Endothelial cell of umbilical vein (primary cell): Measurements from ENCODE around the gene NMT1. TPM values are rescaled to one million over a fixed set of nuclear protein-coding genes. Genes with fewer than 3 reads are reported as not detected.

ENCODE experiments used
- BruUV-seq: library from RNA; stranded (reverse); fragments of 400-500 nt; replicated peaks from 2 replicates; lab custom pipeline; 2021; lab: Mats Ljungman, UMichigan
- CTCF ChIA-PET: fragments of 300-600, 350-600 bp; sonication (Branson Sonifier 250); formaldehyde crosslinking; loops from one replicate; lab custom pipeline; 2021; ENCODE audit warnings: antibody characterized with exemption, inconsistent platforms; lab: Charles Lee
- POLR2A ChIA-PET: fragments of 300-600, 350-600 bp; sonication (Branson Sonifier 250); formaldehyde crosslinking; loops from one replicate; lab custom pipeline; 2021; ENCODE audit warnings: antibody characterized with exemption, inconsistent platforms; lab: Charles Lee
- DNase-seq: peaks from one replicate; pipeline ENCODE4 v3.0.0-alpha.2; 2011; ENCODE audit warnings: low read depth, low spot score
- FAIRE-seq: peaks from 2 replicates; lab custom pipeline; 2011; peaks lifted over from hg19 to GRCh38; lab: Jason Lieb, UNC
- H2AFZ ChIP-seq: 2 replicates; pipeline ENCODE4 v1.6.0; 2012; ENCODE audit warnings: low read depth, low read length, control low read depth, inconsistent platforms
- H3K27ac ChIP-seq: 2 replicates; pipeline ENCODE4 v1.5.1; 2011; ENCODE audit warnings: low read depth, mild to moderate bottlenecking, control low read depth, low read length, moderate library complexity; ENCODE audit not compliant: insufficient read depth
- H3K27me3 ChIP-seq, 2 experiments: 2 replicates each; pipeline versions ENCODE4 v1.6.0 to v1.6.1; 2011; ENCODE audit warnings: low read length in 2 of 2, mixed read lengths in 1 of 2; ENCODE audit not compliant: control insufficient read depth in 2 of 2, insufficient read depth in 2 of 2
- H3K36me3 ChIP-seq, 2 experiments: 2 replicates in 1 of 2; 3 replicates in 1 of 2; pipeline ENCODE4 v1.5.1; 2011; ENCODE audit warnings: low read length in 2 of 2, mild to moderate bottlenecking in 1 of 2, moderate library complexity in 1 of 2; ENCODE audit not compliant: control insufficient read depth in 2 of 2, insufficient read depth in 2 of 2; ENCODE audit errors: extremely low read depth in 1 of 2
- H3K4me1 ChIP-seq: 3 replicates; pipeline ENCODE4 v1.5.1; 2011; ENCODE audit warnings: mild to moderate bottlenecking, low read length; ENCODE audit not compliant: control insufficient read depth, insufficient read depth; ENCODE audit errors: extremely low read depth
- H3K4me2 ChIP-seq: 2 replicates; pipeline ENCODE4 v1.6.1; 2011; ENCODE audit warnings: low read length, control low read depth, mixed read lengths; ENCODE audit not compliant: insufficient read depth
- H3K4me3 ChIP-seq, 3 experiments: fragments of 200-600 bp in 1 of 3; sonication (generic), shearing (Covaris generic) in 1 of 3; replicated peaks in 1 of 3; 2 replicates each; pipeline ENCODE4 v1.5.1; 2011 to 2016; ENCODE audit warnings: control low read depth in 3 of 3, low read length in 3 of 3, mild to moderate bottlenecking in 2 of 3, inconsistent platforms in 1 of 3, low read depth in 1 of 3, moderate library complexity in 1 of 3; ENCODE audit not compliant: insufficient read depth in 1 of 3
- H3K79me2 ChIP-seq: 2 replicates; pipeline ENCODE4 v1.6.0; 2012; ENCODE audit warnings: low read length, inconsistent platforms; ENCODE audit not compliant: control insufficient read depth, insufficient read depth
- H3K9ac ChIP-seq: replicated peaks from 2 replicates; pipeline ENCODE3; 2011; ENCODE audit warnings: low read length, control low read depth; ENCODE audit not compliant: insufficient read depth; ENCODE audit errors: extremely low read depth
- H3K9me1 ChIP-seq: replicated peaks from 3 replicates; pipeline ENCODE4 v1.6.0; 2011; ENCODE audit warnings: mild to moderate bottlenecking, low read length; ENCODE audit not compliant: control insufficient read depth, insufficient read depth; ENCODE audit errors: extremely low read depth
- H3K9me3 ChIP-seq: replicated peaks from 2 replicates; pipeline ENCODE4 v1.5.1; 2012; ENCODE audit warnings: low read length, inconsistent platforms; ENCODE audit not compliant: control insufficient read depth, insufficient read depth
- H4K20me1 ChIP-seq: replicated peaks from 2 replicates; pipeline ENCODE3; 2011; ENCODE audit warnings: mild to moderate bottlenecking, low read length; ENCODE audit not compliant: control insufficient read depth, insufficient read depth; ENCODE audit errors: extremely low read depth
- CTCF ChIP-seq, 2 donors: IDR thresholded peaks; 1 replicate in 1 of 2; 2 replicates in 1 of 2; pipeline ENCODE4 v1.5.1; 2011; ENCODE audit warnings: low read length in 2 of 2, mild to moderate bottlenecking in 2 of 2, moderate library complexity in 2 of 2, control low read depth in 1 of 2, inconsistent platforms in 1 of 2, low read depth in 1 of 2; ENCODE audit not compliant: insufficient read depth in 1 of 2; ENCODE audit errors: extremely low read depth in 1 of 2
- EZH2 ChIP-seq: IDR thresholded peaks from 2 replicates; pipeline ENCODE4 v1.6.1; 2012; ENCODE audit warnings: borderline replicate concordance, low read depth, mild to moderate bottlenecking, moderate library complexity, low read length, inconsistent platforms; ENCODE audit not compliant: severe bottlenecking
- FOS ChIP-seq: IDR thresholded peaks from 2 replicates; pipeline ENCODE4 v1.6.1; 2011; ENCODE audit warnings: mild to moderate bottlenecking, low read length, moderate library complexity, borderline replicate concordance; ENCODE audit not compliant: insufficient read depth
- GATA2 ChIP-seq: IDR thresholded peaks from 2 replicates; pipeline ENCODE4 v1.7.0; 2011; ENCODE audit warnings: low read depth, mild to moderate bottlenecking, moderate library complexity, mixed read lengths, low read length; ENCODE audit not compliant: insufficient read length, insufficient read depth
- JUN ChIP-seq: IDR thresholded peaks from 2 replicates; pipeline ENCODE4 v1.6.1; 2011; ENCODE audit warnings: borderline replicate concordance, low read depth; ENCODE audit not compliant: insufficient read length, insufficient read depth
- MYC ChIP-seq: IDR thresholded peaks from one replicate; pipeline ENCODE4 v1.6.1; 2011; ENCODE audit warnings: mild to moderate bottlenecking, low read depth, low read length
- POLR2A ChIP-seq: IDR thresholded peaks from 2 replicates; pipeline ENCODE4 v1.6.1; 2012; ENCODE audit warnings: low read depth, mild to moderate bottlenecking, control low read depth, low read length
- POLR2AphosphoS5 ChIP-seq: IDR thresholded peaks from 2 replicates; pipeline ENCODE4 v1.6.1; 2012; ENCODE audit warnings: low read depth, mild to moderate bottlenecking, control low read depth, low read length, moderate library complexity; ENCODE audit not compliant: insufficient read depth
- dilution Hi-C: fragments of 300-500 bp; cut with MboI; formaldehyde crosslinking; loops from one replicate; pipeline ENCODE4 v1.15.0; 2019; ENCODE audit warnings: low sequenced_read_pairs; ENCODE audit not compliant: extremely low pct_ligation_motif_present
- intact Hi-C: fragments of 100-400 bp; cut with micrococcal nuclease; formaldehyde crosslinking; loops from one replicate; pipeline ENCODE4 v1.10.0; 2022
- polyA plus RNA-seq, 4 experiments: library from polyadenylated mRNA; depleted of rRNA in 3 of 4; stranded (reverse) in 3 of 4; unstranded in 1 of 4; fragments of >200 nt; gene quantifications; 2 replicates each; pipeline versions ENCODE4 v1.2.1 to v1.2.3, GENCODE V29; 2011 to 2012; ENCODE audit warnings: missing spikeins in 1 of 4
- total RNA-seq: library from RNA; stranded (reverse); gene quantifications from 2 replicates; pipeline ENCODE4 v1.2.3, GENCODE V29; 2021
- TF ChIP-seq, protein P1 (sequence below): IDR thresholded peaks from 2 replicates; pipeline ENCODE4 v1.6.1; 2011; ENCODE audit not compliant: insufficient read depth, insufficient read length

Gene NMT1
- total and polyA plus RNA-seq, 2 donors (not counting 3 experiments of a cell fraction or from before 2014, with no cell fraction given) = 37.6 to 135 TPM

- Histone ChIP-seq H3K4me1 (peaks cover 9% of the 10 kb centered on the region), H3K4me3 (peak overlapping the region in 1 of 3 experiments; percentile 23)
- DNase-seq = no peak
Observed at GRCh38 chr17:45143767-45144198, 82.7 kb downstream of the NMT1 start.

DNA sequence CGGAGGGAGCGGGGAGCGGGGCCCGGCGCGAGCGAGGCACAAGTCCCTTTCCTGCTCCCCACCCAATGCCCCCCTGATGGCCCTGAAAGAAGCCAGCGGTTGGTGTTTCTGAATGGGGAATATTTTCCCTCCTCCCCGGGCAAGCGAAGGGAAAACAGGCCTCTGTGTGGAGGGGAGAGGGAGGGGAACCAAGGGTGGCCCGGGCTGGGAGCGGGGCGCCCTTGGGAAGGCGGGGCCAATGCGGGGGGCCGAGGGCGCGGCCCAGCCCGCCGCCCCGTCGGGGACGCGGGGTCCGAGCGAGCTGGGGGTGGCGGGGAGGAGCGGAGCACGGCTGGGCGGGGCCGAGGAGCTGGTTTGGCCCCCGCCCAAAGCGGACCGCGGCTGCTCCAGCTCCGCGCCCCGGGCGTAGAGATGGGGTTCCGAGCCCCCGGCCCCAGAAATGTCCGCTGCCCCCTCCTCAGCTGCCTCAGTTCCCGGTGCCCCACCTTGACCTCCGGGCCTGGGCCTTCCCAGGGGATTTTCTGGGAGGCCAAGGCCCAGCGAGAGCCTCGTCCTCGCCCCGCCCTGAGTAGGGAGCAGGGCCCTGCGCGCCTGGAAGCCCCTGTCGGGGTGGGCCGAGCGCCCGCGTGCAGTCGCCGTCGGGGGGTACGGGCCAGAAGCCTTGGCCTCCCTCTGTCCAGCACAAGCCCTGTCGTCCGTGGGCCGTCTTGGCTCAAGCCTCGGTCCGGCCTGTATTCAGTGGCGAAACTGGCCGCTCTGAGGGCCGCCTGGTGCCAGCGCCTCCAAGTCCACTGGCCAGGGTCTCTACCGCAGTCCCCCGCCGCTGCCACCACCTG, 83.3 kb downstream of the NMT1 start:
- CTCF ChIA-PET = interaction anchor here (2.5 to 10.4 kb wide), 2 partner anchors 8 to 53 kb away, joined by 9 to 393 read pairs; partner anchors contain the start of gene ACBD4
- no peak for DNase-seq
- H3K27ac ChIP-seq = no peak overlapping the region
- no peaks in the 10 kb centered on the region for H3K9me3 ChIP-seq
- intact Hi-C loops (loop anchor here (10.0 kb wide), 1 partner anchor 230 kb away; no protein-coding TSS in a partner anchor), dilution Hi-C loops (no loop called here)
- FAIRE-seq = no peak
- no peak overlapping the region for H3K4me2 ChIP-seq
- H3K27me3 ChIP-seq = no peaks in the 10 kb centered on the region
- POLR2A ChIA-PET = no interaction called here
- peaks cover 10% of the 10 kb centered on the region for H3K4me1 ChIP-seq
- H2AFZ ChIP-seq = peak overlapping the region; percentile 27
- peaks cover 8% of the 10 kb centered on the region for H3K79me2 ChIP-seq
- no TSS peak for BruUV-seq
- H3K9ac ChIP-seq = no peak overlapping the region
- TF ChIP-seq JUN = no peak
- TF ChIP-seq POLR2AphosphoS5 = peak; percentile 33
- TF ChIP-seq, protein P1, sequence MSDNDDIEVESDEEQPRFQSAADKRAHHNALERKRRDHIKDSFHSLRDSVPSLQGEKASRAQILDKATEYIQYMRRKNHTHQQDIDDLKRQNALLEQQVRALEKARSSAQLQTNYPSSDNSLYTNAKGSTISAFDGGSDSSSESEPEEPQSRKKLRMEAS = no peak
- TF ChIP-seq POLR2A = peak; percentile 42
- TF ChIP-seq CTCF (IDR thresholded peaks at IDR 0.05; ENCODE audit: extremely low read depth in 1 of 2, insufficient read depth in 1 of 2, low read depth in 1 of 2, low read length in 2 of 2) = no peak
- no peak for TF ChIP-seq GATA2
- TF ChIP-seq FOS = no peak
- no peaks in the 10 kb centered on the region for H3K9me1 ChIP-seq
- H3K36me3 ChIP-seq = no peaks in the 10 kb centered on the region
- H4K20me1 ChIP-seq = no peaks in the 10 kb centered on the region
- peak overlapping the region in 1 of 3 experiments; percentile 23 for H3K4me3 ChIP-seq

More at GRCh38 chr17:45143767-45144198, 82.7 kb downstream of the NMT1 start:
- Histone ChIP-seq H2AFZ (peak overlapping the region; percentile 27), H3K79me2 (peaks cover 3% of the 10 kb centered on the region), H3K9me1 (no peaks in the 10 kb centered on the region), H3K27ac (no peak overlapping the region), H4K20me1 (no peaks in the 10 kb centered on the region), H3K9me3 (no peaks in the 10 kb centered on the region), H3K9ac (no peak overlapping the region), H3K36me3 (no peaks in the 10 kb centered on the region), H3K4me2 (no peak overlapping the region), H3K27me3 (no peaks in the 10 kb centered on the region)
- intact Hi-C loops = loop anchor here (10.0 kb wide), 1 partner anchor 231 kb away; no protein-coding TSS in a partner anchor
- dilution Hi-C loops = no loop called here
- no TSS peak for BruUV-seq
- FAIRE-seq = no peak
- ChIA-PET POLR2A (no interaction called here), CTCF (interaction anchor here (2.5 to 10.4 kb wide), 2 partner anchors 7 to 54 kb away, joined by 9 to 393 read pairs; partner anchors contain the start of gene ACBD4)
- TF ChIP-seq MYC = no peak
- no peak for TF ChIP-seq EZH2
